Stomach (tissue), 9 donors: Measurements from ENCODE around the gene IQCE. TPM values are rescaled to one million over a fixed set of nuclear protein-coding genes. Genes with fewer than 3 reads are reported as not detected.

Experiments used
- DNase-seq, 2 donors: peaks; one replicate each; pipeline versions ENCODE4 v3.0.0 to v3.0.0-alpha.2; 2013 to 2019
- H3K27ac ChIP-seq, 5 donors: fragments of 200-600 bp in 4 of 5; sonication (generic) in 4 of 5; one replicate each; pipeline ENCODE4 v1.5.1; 2013 to 2019; ENCODE audit warnings: mild to moderate bottlenecking in 1 of 5, moderate library complexity in 1 of 5
- H3K27me3 ChIP-seq, 3 donors: fragments of 200-600 bp; sonication (generic); one replicate each; pipeline ENCODE4 v1.5.1; 2017 to 2019; ENCODE audit warnings: mixed run types in 1 of 3
- H3K36me3 ChIP-seq, 4 donors: fragments of 200-600 bp; sonication (generic); 1 replicate in 3 of 4; 2 replicates in 1 of 4; pipeline ENCODE4 v1.5.1; 2016 to 2019
- H3K4me1 ChIP-seq, 4 donors: fragments of 200-600 bp; sonication (generic); one replicate each; pipeline ENCODE4 v1.5.1; 2016 to 2019
- H3K4me3 ChIP-seq, 4 donors: fragments of 200-600 bp; sonication (generic) in 3 of 4; one replicate each; pipeline ENCODE4 v1.5.1; 2016 to 2019; ENCODE audit warnings: mild to moderate bottlenecking in 1 of 4
- H3K9me3 ChIP-seq, 4 donors: fragments of 200-600 bp; sonication (generic); one replicate each; pipeline ENCODE4 v1.5.1; 2016 to 2019
- EP300 ChIP-seq: sonication (generic); formaldehyde crosslinking; IDR thresholded peaks from one replicate; pipeline ENCODE4 v1.6.1; 2017; ENCODE audit warnings: antibody characterized with exemption
- POLR2A ChIP-seq, 4 donors: fragments of 450-650 bp; IDR thresholded peaks; one replicate each; pipeline ENCODE4 v1.6.1; 2016; ENCODE audit warnings: antibody characterized with exemption in 4 of 4, control low read depth in 2 of 4, mild to moderate bottlenecking in 1 of 4, moderate library complexity in 1 of 4
- POLR2AphosphoS5 ChIP-seq, 3 donors: sonication (generic); formaldehyde crosslinking; IDR thresholded peaks; one replicate each; pipeline ENCODE4 v1.6.1; 2016; ENCODE audit warnings: antibody characterized with exemption in 3 of 3
- WGBS, 5 donors: extraction: QIAGEN DNeasy Blood & Tissue Kit in 3 of 5; methylation state at CpG; one replicate each; pipeline versions ENCODE4 v1.1.5 to v1.1.7; 2013 to 2018; 5-methylcytosine and 5-hydroxymethylcytosine counted together
- intact Hi-C: fragments of 100-400 bp; cut with DNase I; formaldehyde crosslinking; loops from one replicate; pipeline ENCODE4 v1.15.1; 2023; ENCODE audit warnings: low total_unique reads
- polyA plus RNA-seq, 3 donors: library from polyadenylated mRNA; stranded (reverse); fragments of 200-250 nt; gene quantifications; one replicate each; pipeline ENCODE4 v1.2.3, GENCODE V29; 2013
- total RNA-seq, 5 donors: library from RNA; depleted of rRNA; stranded (reverse); fragments of >200 nt; gene quantifications; one replicate each; pipeline versions ENCODE4 v1.1.0 to v1.2.3, GENCODE V29; 2014 to 2016
- TF ChIP-seq, protein P1 (sequence below), 7 experiments: fragments of 450-650 bp in 4 of 7; fragments of 200-600 bp in 3 of 7; sonication (generic) in 3 of 7; IDR thresholded peaks; one replicate each; pipeline ENCODE4 v1.5.1; 2016 to 2019; ENCODE audit warnings: antibody characterized with exemption in 7 of 7, control low read depth in 2 of 7, mild to moderate bottlenecking in 1 of 7
- donor health status: healthy with polysubstance abuse.
- donor health status: Bipolar disorder and iron deficiency.
- donor health status: healthy.

Gene IQCE
- total and polyA plus RNA-seq, 8 donors = 1.8 to 248 (median 10.9) TPM

DNA sequence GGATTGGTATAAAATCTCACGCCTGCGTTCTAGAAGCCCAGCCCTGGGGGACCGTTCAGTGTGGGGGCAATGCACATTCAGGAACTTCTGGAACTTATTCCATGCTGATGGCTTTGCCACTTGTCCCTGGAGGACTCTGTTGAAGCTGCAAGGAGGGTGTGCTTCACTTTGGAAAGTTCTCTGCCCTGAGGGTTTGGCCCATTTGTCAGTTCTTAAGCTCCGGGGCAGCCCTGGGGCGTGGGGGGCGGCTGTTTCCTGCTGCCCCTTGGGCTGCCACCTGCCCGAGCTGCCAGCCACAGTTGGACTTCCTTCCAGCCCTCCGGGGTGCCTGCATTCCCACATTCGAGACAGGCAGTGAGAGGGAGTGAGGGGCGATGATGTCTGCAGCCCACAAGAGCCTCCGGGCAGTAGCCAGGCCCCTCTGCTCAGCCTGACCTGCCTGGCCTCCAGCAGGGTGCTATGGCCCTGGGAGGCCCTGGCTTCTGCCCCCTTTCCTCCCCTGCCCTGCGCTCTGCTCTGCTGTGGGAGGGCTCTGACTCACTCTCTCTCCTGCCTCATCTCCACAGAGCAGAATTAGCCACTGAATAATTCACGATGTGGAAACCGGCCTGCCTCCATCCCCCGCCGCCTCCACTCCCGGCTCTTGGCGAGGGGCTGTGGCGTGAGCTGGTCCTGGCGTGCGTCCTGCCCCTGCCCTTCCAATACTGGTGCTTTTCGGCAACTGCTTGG lies 74.9 kb downstream of the IQCE start:
- WGBS, 5 donors = 38 to 44% (median 40%) methylated on average over 14 to 22 of the region's 22 CpGs
- no peaks in the 10 kb centered on the region for H3K36me3 ChIP-seq
- H3K27me3 ChIP-seq = no peaks in the 10 kb centered on the region
- peak in 1 of 2 donors; percentile 62 for DNase-seq
- peaks cover 41 to 85% (median 72%) of the 10 kb centered on the region in 4 donors for H3K4me1 ChIP-seq
- peak overlapping the region; percentile 74 to 95 (median 81) for H3K4me3 ChIP-seq
- no peak for TF ChIP-seq EP300
- TF ChIP-seq, protein P1, sequence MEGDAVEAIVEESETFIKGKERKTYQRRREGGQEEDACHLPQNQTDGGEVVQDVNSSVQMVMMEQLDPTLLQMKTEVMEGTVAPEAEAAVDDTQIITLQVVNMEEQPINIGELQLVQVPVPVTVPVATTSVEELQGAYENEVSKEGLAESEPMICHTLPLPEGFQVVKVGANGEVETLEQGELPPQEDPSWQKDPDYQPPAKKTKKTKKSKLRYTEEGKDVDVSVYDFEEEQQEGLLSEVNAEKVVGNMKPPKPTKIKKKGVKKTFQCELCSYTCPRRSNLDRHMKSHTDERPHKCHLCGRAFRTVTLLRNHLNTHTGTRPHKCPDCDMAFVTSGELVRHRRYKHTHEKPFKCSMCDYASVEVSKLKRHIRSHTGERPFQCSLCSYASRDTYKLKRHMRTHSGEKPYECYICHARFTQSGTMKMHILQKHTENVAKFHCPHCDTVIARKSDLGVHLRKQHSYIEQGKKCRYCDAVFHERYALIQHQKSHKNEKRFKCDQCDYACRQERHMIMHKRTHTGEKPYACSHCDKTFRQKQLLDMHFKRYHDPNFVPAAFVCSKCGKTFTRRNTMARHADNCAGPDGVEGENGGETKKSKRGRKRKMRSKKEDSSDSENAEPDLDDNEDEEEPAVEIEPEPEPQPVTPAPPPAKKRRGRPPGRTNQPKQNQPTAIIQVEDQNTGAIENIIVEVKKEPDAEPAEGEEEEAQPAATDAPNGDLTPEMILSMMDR (IDR thresholded peaks at IDR 0.05) = no peak
- peak in 2 of 3 donors; percentile 18 to 49 for TF ChIP-seq POLR2AphosphoS5 (IDR thresholded peaks at IDR 0.05)
- TF ChIP-seq POLR2A (IDR thresholded peaks at IDR 0.05) = no peak
- intact Hi-C loops = no loop called here
- H3K9me3 ChIP-seq = no peaks in the 10 kb centered on the region
- peak overlapping the region; percentile 32 to 92 (median 85) for H3K27ac ChIP-seq

DNA sequence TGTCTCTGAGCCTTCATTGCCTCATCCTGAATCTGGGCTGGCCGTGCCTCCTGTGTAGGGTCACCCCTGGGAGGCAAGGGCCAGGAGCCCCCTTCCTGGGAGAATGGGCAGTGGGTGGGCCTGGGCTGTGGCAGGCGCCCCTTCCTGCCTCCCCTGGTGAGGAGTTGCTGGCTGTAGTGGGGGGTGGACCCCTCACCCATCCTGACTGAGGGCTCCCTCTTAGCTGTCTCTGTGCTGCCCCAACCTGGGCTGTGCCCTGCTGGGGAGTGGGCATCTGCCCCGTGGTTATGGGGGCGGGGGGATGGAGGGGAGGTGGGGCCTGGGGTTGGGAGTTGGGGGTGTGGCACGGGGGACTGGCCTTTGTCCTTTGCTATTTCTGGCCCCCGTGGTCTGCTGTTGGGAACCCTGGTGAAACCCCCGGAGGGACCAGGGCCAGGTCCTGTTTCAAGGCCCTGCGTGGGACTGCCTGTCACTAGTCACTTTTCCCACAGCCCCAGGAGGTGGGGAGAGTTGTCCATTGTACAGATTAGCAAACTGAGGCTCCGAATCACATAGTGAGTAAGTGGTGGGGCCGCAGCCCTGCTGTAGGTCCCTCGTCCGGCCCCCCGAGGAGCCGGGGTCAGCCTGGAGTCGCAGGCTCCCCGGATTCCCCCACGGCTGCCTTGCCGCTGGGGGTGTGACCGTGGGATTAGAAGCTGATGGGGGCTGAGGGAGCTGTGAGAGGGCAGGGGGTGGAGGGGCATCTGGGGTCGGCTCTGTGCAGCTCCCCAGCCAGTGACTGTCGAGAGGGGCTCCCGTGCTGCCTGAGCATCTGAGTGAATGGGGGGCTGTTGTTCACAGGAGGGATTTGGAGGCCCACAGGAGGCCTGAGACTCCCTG lies 75.7 kb downstream of the IQCE start:
- H3K4me3 ChIP-seq = peak overlapping the region in 2 of 4 donors; percentile 80 to 95
- no peak for TF ChIP-seq POLR2A (IDR thresholded peaks at IDR 0.05)
- TF ChIP-seq POLR2AphosphoS5 (IDR thresholded peaks at IDR 0.05) = no peak
- no peaks in the 10 kb centered on the region for H3K27me3 ChIP-seq
- intact Hi-C loops = no loop called here
- peaks cover 41 to 91% (median 76%) of the 10 kb centered on the region in 4 donors for H3K4me1 ChIP-seq
- H3K27ac ChIP-seq = peak overlapping the region; percentile 3 to 92 (median 85)
- no peaks in the 10 kb centered on the region for H3K9me3 ChIP-seq
- H3K36me3 ChIP-seq = no peaks in the 10 kb centered on the region
- WGBS, 5 donors = 72 to 90% (median 88%) methylated on average over 5 to 22 of the region's 22 CpGs
- no peak for DNase-seq

DNA sequence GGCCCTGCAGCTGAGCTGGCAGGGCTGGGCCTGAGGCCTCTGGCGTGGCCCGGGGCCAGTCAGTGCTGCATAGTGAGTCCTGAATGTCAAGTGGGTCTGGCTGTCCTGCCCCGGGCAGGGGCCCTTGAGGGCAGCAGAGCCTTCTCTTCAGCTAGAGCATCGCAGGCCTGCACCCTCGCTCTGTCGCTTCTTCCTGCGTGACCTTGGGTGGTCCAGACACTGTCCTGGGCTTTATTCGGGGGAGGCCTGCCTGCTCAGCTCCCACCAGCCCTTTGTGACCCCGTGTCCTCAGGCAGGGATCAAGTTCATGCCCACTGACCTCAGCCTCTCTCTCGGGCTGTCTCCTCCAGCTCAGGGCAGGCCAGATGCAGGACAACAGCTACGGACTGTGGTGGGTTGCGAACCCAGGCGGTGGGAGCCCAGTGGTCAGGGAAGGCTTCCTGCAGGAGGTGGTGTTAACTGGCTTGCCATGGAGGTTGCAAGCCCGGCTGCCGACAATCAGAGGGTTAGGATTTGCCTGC lies 76.4 kb downstream of the IQCE start:
- no peak for DNase-seq
- TF ChIP-seq POLR2AphosphoS5 (IDR thresholded peaks at IDR 0.05) = no peak
- TF ChIP-seq, protein P1 (IDR thresholded peaks at IDR 0.05) = no peak
- TF ChIP-seq POLR2A (IDR thresholded peaks at IDR 0.05) = no peak
- no peak for TF ChIP-seq EP300
- no peaks in the 10 kb centered on the region for H3K36me3 ChIP-seq
- H3K9me3 ChIP-seq = no peaks in the 10 kb centered on the region
- no peak overlapping the region for H3K4me3 ChIP-seq
- WGBS, 5 donors = 90 to 99% (median 97%) methylated on average over 9 to 15 of the region's 15 CpGs
- no peaks in the 10 kb centered on the region for H3K27me3 ChIP-seq
- H3K4me1 ChIP-seq = peaks cover 36 to 91% (median 77%) of the 10 kb centered on the region in 4 donors
- H3K27ac ChIP-seq = peak overlapping the region in 3 of 5 donors; percentile 20 to 86 (median 40)
- intact Hi-C loops = no loop called here

DNA sequence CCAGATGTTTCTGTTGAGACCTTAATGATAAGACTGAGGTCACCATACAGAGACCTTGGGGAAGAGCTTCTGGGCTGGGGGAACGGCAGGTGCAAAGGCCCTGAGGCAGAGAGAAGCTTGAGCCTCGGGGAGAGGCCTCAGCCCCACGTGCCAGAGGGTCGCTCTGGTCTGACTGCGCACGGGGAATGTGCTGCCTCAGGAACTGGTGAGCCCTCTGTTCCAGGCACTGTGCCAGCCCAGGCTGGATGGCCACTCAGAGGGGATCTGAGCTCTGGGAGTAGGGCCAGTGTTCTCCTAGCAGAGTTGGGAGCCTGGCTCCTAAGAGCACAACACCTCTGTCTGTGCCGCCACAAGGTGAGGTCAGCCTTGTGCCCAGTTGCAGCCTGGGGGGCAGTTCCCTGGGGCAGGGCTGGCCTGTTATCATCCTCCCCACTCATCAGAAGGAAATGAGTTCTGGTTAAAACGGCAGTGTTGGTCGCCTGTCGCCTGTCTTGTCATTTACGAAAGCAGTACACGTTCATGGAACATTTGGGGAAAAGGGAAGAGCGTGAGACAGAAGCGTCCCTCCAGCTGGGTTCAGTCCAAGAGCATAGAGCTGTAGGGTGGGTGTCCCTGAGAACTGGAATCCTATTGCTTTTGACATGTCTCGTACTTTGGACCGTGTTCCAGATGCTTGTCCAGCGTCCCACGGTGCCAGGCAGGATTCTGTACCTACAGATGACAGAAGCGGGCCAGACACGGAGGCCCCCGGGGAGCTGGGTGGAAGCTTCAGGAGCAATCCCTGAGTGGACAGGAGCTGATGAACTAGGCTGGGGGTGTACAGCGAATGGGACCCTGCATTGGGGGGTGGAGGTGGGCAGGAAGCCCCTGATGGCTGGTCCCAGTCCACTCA lies 77.3 kb downstream of the IQCE start:
- peak in 1 of 2 donors; percentile 73 for DNase-seq

More for the DNA sequence above, 77.3 kb downstream of the IQCE start:
- no peak overlapping the region for H3K4me3 ChIP-seq
- intact Hi-C loops = no loop called here
- TF ChIP-seq POLR2A (IDR thresholded peaks at IDR 0.05) (no peak), EP300 (no peak), POLR2AphosphoS5 (IDR thresholded peaks at IDR 0.05) (no peak)
- TF ChIP-seq, protein P1 (IDR thresholded peaks at IDR 0.05) = no peak
- no peaks in the 10 kb centered on the region for H3K36me3 ChIP-seq
- peaks cover 38 to 92% (median 77%) of the 10 kb centered on the region in 4 donors for H3K4me1 ChIP-seq
- no peaks in the 10 kb centered on the region for H3K9me3 ChIP-seq
- no peaks in the 10 kb centered on the region for H3K27me3 ChIP-seq
- WGBS, 5 donors = 68 to 81% (median 78%) methylated on average over 19 to 22 of the region's 22 CpGs
- H3K27ac ChIP-seq = peak overlapping the region in 4 of 5 donors; percentile 42 to 61 (median 48)
